Thoracic aorta (tissue), 2 donors: ENCODE results near the gene CADM2. TPM values are rescaled to one million over a fixed set of nuclear protein-coding genes. Genes with fewer than 3 reads are reported as not detected.

Experiments
- ATAC-seq: fragments of 150-250 bp; one replicate; pipeline ENCODE4 v1.8.0; 2017; ENCODE audit warnings: low read depth; ENCODE audit not compliant: insufficient number of reproducible peaks, low FRiP score
- DNase-seq: peaks from one replicate; pipeline ENCODE4 v3.0.0-alpha.2; 2020; ENCODE audit warnings: low spot score
- H3K27ac ChIP-seq, 2 donors: fragments of 200-600 bp; sonication (generic); 1 replicate in 1 of 2; 2 replicates in 1 of 2; pipeline ENCODE4 v1.5.1; 2016; ENCODE audit warnings: mild to moderate bottlenecking in 2 of 2, moderate library complexity in 2 of 2
- H3K27me3 ChIP-seq: fragments of 200-600 bp; sonication (generic); replicated peaks from 2 replicates; pipeline ENCODE4 v1.6.0; 2016; ENCODE audit warnings: mild to moderate bottlenecking; ENCODE audit not compliant: insufficient read depth
- H3K36me3 ChIP-seq: fragments of 200-600 bp; sonication (generic); one replicate; pipeline ENCODE4 v1.5.1; 2016
- H3K4me1 ChIP-seq, 2 donors: fragments of 200-600 bp; sonication (generic); 1 replicate in 1 of 2; 2 replicates in 1 of 2; pipeline versions ENCODE4 v1.5.1 to v1.6.0; 2016; ENCODE audit warnings: low read depth in 2 of 2, mild to moderate bottlenecking in 1 of 2; ENCODE audit not compliant: control insufficient read depth in 1 of 2
- H3K4me3 ChIP-seq: fragments of 200-600 bp; sonication (generic); 2 replicates; pipeline ENCODE4 v1.5.1; 2016; ENCODE audit warnings: mild to moderate bottlenecking
- H3K9me3 ChIP-seq: fragments of 200-600 bp; sonication (generic); 2 replicates; pipeline ENCODE4 v1.5.1; 2016
- CTCF ChIP-seq: fragments of 200-600 bp; sonication (generic); IDR thresholded peaks from one replicate; pipeline ENCODE4 v1.5.1; 2019; ENCODE audit warnings: antibody characterized with exemption
- total RNA-seq, 2 donors: library from RNA; depleted of rRNA; stranded (reverse); fragments of >200 nt; gene quantifications; one replicate each; pipeline versions ENCODE4 v1.1.0 to v1.2.3, GENCODE V29; 2016

Gene CADM2
- total RNA-seq, 2 donors from 2014 or later = 1.8 TPM; not detected in 1

DNA sequence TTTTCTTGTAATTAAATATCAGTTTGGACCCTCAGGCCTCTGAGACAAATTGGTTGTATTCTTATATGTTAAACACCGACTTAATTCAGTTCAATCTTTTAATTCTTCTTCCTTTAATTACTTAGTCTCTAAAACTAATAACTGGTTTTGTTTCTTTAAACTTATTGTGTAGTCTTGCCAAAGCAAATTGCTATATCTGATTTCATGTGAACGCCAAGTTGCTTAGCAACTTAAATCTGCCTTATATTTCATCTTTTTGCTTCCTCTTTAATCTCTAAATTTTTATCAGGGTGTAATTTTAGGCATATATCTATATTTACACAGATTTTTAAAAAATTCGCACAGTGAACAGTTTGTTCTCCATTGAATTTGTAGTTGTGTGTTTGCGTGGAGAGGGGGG is 82.2 kb downstream of the CADM2 start:
- ATAC-seq (no peak), DNase-seq (no peak)
- Histone ChIP-seq H3K9me3 (no peaks in the 10 kb centered on the region), H3K4me1 (no peaks in the 10 kb centered on the region), H3K27me3 (no peaks in the 10 kb centered on the region), H3K4me3 (no peak overlapping the region), H3K36me3 (no peaks in the 10 kb centered on the region), H3K27ac (no peak overlapping the region)
- TF ChIP-seq CTCF = no peak

DNA sequence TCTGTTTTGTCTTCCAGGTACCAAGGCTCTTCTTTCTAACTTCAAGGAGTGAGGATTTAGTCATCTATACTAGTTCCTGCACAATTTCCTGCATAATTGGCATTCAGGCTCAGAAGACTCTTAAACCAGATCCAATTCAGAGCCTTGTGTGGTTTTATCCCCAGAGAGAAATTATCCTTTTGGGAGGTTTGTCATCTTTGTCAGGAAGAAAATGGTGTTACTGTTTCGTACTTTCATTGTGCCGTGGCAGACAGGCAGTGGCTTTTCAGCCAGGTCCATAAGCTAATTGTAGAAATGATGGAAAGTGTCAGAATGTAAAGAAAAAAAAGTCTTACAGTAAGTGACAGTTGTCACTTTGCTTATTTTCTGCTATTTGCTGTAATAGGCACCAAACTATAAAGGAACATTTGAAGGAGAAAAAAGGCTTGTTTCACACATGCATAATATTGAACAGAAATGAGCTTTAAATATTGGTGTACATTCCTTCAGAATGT is 82.8 kb downstream of the CADM2 start:
- Histone ChIP-seq H3K27ac (no peak overlapping the region), H3K4me3 (no peak overlapping the region), H3K4me1 (no peaks in the 10 kb centered on the region), H3K36me3 (no peaks in the 10 kb centered on the region), H3K27me3 (no peaks in the 10 kb centered on the region), H3K9me3 (no peaks in the 10 kb centered on the region)
- TF ChIP-seq CTCF = no peak
- no peak for DNase-seq
- no peak for ATAC-seq

DNA sequence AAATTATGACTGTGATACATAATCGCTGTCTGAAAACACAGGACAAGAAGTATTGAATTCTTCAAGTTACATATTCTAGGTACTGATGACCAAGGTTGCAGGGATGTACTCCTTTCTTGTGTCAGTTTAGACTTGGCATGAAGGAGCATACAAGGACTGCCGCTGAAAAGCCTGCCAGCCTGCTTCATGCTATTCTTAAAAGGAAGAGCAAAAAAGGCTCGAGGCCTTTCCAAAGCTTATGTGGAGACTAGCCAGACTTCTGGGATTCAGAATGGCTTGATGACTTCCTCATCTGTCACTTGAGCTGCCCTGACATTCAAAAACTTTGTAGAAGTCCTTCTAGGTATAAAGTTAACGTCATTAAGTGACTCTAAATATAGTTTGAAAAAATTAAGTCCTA is 92.0 kb downstream of the CADM2 start:
- no peak overlapping the region for H3K4me3 ChIP-seq
- ATAC-seq (no peak), DNase-seq (no peak)
- no peaks in the 10 kb centered on the region for H3K4me1 ChIP-seq
- no peaks in the 10 kb centered on the region for H3K27me3 ChIP-seq
- no peaks in the 10 kb centered on the region for H3K9me3 ChIP-seq
- H3K36me3 ChIP-seq = no peaks in the 10 kb centered on the region
- H3K27ac ChIP-seq = no peak overlapping the region
- no peak for TF ChIP-seq CTCF

- DNase-seq (no peak), ATAC-seq (no peak)
- Histone ChIP-seq H3K4me3 (no peak overlapping the region), H3K4me1 (no peaks in the 10 kb centered on the region), H3K27ac (no peak overlapping the region), H3K36me3 (no peaks in the 10 kb centered on the region), H3K9me3 (no peaks in the 10 kb centered on the region), H3K27me3 (no peaks in the 10 kb centered on the region)
- TF ChIP-seq CTCF = no peak
These were observed 93.0 kb downstream of the CADM2 start for GRCh38 chr3:85051786-85052185.

- H3K36me3 ChIP-seq = no peaks in the 10 kb centered on the region
- TF ChIP-seq CTCF = no peak
- no peaks in the 10 kb centered on the region for H3K4me1 ChIP-seq
- no peaks in the 10 kb centered on the region for H3K9me3 ChIP-seq
- no peak overlapping the region for H3K27ac ChIP-seq
- ATAC-seq (no peak), DNase-seq (no peak)
- no peak overlapping the region for H3K4me3 ChIP-seq
- no peaks in the 10 kb centered on the region for H3K27me3 ChIP-seq
These were observed 94.8 kb downstream of the CADM2 start for GRCh38 chr3:85053626-85054025.
